HL-60 (cell line): Measurements from ENCODE around the gene PDLIM5.

ENCODE experiments used
- DNase-seq, 2 experiments: peaks; one replicate each; pipeline ENCODE4 v3.0.0-alpha.2; 2010 to 2020; ENCODE audit warnings: low read depth in 1 of 2, low spot score in 1 of 2
- H3K27ac ChIP-seq: fragments of 250-450 bp; sonication (Bioruptor Pico); replicated peaks from 2 replicates; pipeline ENCODE4 v1.5.1; 2020; ENCODE audit warnings: mild to moderate bottlenecking, moderate library complexity
- H3K27me3 ChIP-seq: fragments of 250-450 bp; sonication (Bioruptor Pico); 2 replicates; pipeline ENCODE4 v1.5.1; 2021; ENCODE audit warnings: mild to moderate bottlenecking, moderate library complexity; ENCODE audit not compliant: insufficient read depth, poor library complexity, severe bottlenecking
- H3K4me3 ChIP-seq: replicated peaks from 2 replicates; pipeline ENCODE4 v1.5.1; 2011; ENCODE audit warnings: mild to moderate bottlenecking, control low read depth, low read length; ENCODE audit not compliant: insufficient read depth
- CTCF ChIP-seq: IDR thresholded peaks from one replicate; pipeline ENCODE4 v1.5.1; 2011; ENCODE audit warnings: low read length, control low read depth, inconsistent platforms; ENCODE audit not compliant: insufficient read depth
- GABPA ChIP-seq: IDR thresholded peaks from 2 replicates; pipeline ENCODE4 v1.6.1; 2012; ENCODE audit warnings: low read depth
- POLR2AphosphoS5 ChIP-seq: IDR thresholded peaks from 2 replicates; pipeline ENCODE4 v1.6.1; 2012; ENCODE audit warnings: low read depth
- REST ChIP-seq: IDR thresholded peaks from 2 replicates; pipeline ENCODE4 v1.6.1; 2012; ENCODE audit warnings: low read depth; ENCODE audit not compliant: insufficient replicate concordance
- SPI1 ChIP-seq: IDR thresholded peaks from 2 replicates; pipeline ENCODE4 v1.6.1; 2012; ENCODE audit warnings: low read depth, mild to moderate bottlenecking, borderline replicate concordance

Gene PDLIM5

GRCh38 chr4:94431388-94431787, 20.4 kb upstream of the PDLIM5 start:
- DNase-seq: no peak
- Histone ChIP-seq H3K27ac (no peak overlapping the region), H3K4me3 (no peak overlapping the region), H3K27me3 (no peaks in the 10 kb centered on the region)
- TF ChIP-seq SPI1 (no peak), REST (no peak), CTCF (no peak), POLR2AphosphoS5 (no peak), GABPA (no peak)

DNA sequence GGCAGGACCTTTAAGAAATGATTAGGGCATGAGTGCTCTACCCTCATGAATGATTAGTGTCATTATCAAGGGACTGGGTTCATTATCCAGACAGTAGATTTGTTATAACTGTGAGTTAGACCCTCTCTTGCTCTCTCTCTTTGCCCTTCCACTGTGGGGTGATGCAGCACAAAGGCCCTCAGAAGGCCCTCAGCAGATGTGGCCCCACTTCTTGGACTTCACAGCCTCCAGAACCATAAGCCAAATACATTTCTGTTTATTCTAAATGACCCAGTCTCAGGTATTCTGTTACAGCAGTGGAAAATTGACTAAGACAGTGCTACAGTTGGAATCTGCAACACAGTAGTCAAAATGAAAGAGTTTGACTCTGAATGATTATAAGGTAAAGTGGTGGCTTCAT, 17.2 kb upstream of the PDLIM5 start:
- Histone ChIP-seq H3K27ac (no peak overlapping the region), H3K27me3 (no peaks in the 10 kb centered on the region), H3K4me3 (no peak overlapping the region)
- DNase-seq: no peak
- no peak for TF ChIP-seq CTCF
- TF ChIP-seq SPI1: no peak
- TF ChIP-seq POLR2AphosphoS5: no peak
- TF ChIP-seq REST: no peak
- no peak for TF ChIP-seq GABPA

DNA sequence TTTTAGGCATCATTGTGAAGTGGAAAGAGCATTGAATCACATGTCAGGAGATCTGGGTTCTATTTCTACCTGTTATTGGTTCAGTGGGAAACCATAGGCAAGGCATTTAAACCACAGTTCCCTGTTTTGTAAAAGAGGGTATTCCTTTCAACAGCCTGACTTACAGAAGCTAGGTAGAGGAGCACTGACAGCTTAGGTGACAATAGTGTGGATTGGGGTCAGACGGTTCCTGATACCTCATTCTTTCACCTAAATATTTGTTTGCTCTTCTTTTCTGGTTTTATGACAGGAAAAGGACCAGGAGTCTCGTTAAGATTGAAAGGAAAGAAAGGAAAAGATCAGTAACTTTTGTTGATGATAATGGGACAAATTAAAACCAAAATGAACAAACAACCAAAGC, 15.9 kb upstream of the PDLIM5 start:
- TF ChIP-seq SPI1 (no peak), REST (no peak), POLR2AphosphoS5 (no peak)
- Histone ChIP-seq H3K27me3 (no peaks in the 10 kb centered on the region), H3K27ac (no peak overlapping the region), H3K4me3 (no peak overlapping the region)
- no peak for DNase-seq

GRCh38 chr4:94436512-94436911, 15.2 kb upstream of the PDLIM5 start:
- TF ChIP-seq REST (no peak), GABPA (no peak), CTCF (no peak), POLR2AphosphoS5 (no peak), SPI1 (no peak)
- DNase-seq: no peak
- Histone ChIP-seq H3K27ac (no peak overlapping the region), H3K27me3 (no peaks in the 10 kb centered on the region), H3K4me3 (no peak overlapping the region)
